ENCODE data around the gene XRCC5.
"Not testable (repeated sequence)": the region's sequence is repeated elsewhere in the genome, so short reads cannot be mapped to it uniquely, and the experiment has no call there.

The XRCC5 gene

DNA sequence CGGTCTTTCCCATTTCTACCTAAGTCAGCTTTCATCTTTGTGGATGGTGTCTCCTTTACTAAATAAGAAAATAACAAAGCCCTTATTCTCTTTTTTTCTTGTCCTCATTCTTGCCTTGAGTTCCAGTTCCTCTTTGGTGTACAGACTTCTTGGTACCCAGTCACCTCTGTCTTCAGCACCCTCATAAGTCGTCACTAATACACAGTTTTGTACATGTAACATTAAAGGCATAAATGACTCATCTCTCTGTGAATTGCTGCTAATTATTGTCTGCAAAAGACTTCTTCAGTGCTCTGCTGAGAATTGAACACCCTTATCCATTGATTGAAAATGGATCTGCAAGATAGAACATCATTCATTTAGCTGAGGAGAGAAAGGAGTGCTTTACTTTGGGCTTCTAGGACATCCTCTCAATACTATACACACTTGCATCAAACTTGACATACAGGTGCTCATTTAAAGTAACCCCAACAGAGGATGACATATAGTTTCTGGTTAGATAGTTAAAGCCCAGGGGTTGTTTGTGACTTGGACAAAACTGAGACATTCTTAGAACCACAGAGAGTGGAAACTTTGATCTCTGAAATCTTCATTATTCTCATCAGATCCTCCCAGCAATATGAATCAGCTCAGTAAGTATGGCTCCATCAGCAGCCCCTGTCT, 97.0 kb downstream of the XRCC5 start:
- no peak for DNase-seq

GRCh38 chr2:216206821-216207220, 97.7 kb downstream of the XRCC5 start:
- no peak for DNase-seq

DNA sequence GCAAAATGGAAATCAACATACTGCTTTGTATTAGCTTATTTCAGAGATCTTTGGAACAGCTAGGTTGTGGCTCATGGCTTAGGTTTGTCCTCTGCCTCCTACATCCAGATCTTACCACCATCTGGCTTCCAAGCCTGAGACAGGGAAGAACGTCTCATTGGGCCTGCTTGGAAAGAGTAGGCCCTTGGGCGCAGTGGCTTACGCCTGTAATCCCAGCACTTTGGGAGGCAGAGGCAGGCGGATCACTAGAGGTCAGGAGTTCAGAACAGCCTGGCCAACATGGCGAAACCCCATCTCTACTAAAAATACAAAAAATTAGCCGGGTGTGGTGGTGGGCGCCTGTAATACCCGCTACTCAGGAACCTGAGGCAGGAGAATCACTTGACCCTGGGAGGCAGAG, 99.5 kb downstream of the XRCC5 start:
- not testable (repeated sequence) for DNase-seq

DNA sequence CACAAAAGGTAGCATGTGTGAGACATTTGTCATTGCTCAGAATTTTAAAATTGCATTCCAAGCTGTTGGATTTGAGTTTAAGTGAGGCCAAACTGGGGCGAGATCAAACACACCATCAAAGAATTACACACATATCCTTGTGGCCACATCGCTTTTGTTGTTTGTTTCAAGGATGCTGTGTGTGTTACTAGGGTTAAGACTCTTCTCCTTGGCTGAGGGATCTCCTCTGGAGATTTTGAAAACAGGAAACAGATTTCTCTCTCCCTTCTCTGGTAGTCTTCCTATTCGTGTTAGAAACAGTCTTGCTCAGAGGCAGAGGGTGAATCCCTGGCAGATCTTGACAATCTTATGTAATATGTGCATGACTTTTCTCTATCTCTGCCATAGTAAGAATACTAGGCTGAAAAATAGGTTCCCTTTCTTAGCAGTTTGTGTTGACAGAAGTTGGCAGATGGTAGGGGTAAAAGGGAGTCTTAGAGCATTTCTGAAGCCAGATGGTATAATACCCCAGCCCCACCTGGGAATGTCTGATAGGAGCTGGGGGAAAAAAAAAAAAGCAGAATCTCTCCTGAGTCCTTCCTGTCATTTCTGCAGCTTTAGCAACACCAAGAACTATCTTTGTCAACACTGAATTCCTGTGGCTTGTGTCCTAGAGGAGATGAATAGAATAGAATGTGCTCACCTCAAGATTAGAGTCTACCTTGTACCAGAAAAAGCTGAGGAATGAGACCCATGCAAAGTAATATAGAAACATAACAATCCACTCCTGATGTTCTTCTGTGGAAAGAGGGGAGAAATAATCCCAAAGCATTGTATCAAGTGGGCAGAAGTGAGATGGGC, 101.8 kb downstream of the XRCC5 start:
- no peak for DNase-seq

- DNase-seq: no peak
Observed at GRCh38 chr2:216211614-216212145, 102.5 kb downstream of the XRCC5 start.

DNA sequence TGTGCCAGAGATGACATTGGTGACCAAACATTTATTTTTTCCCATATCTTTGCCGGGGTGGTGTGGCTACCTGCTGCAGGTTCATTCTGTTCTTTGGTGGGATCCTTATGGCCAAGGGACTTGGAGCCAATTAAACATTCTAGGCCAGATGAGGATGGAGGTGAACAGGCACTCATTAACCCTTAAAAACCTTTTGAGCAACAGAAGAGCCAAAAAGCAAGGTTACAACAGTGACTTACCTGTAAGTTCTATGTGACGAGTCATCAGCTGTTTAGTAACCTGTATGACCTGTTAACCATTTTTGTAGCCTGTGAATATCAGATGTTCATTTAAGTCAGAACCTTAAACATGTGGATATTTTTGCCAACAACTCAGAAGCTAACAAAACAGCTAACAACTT, 105.6 kb downstream of the XRCC5 start:
- DNase-seq: no peak

- peak; percentile 18 for DNase-seq
Observed at GRCh38 chr2:216215658-216216390, 106.7 kb downstream of the XRCC5 start.

GRCh38 chr2:216216951-216217903, 108.1 kb downstream of the XRCC5 start:
- DNase-seq: peak; percentile 45

DNA sequence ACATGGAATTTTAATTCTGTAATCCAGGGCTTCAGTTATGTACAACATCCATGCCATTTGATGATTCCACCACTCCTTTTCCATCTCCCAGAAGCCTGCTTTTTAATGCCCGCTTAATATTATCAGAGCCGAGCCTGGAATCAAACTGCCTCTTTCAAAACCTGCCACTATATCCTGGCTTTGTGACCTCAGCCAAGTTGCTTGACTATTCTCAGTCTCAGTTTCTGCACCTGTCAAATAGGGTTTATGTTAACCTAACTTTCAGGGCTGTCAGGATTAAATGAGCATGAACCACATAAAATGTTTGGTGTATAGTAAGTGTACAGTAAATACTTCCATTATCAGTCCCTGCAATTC, 108.7 kb downstream of the XRCC5 start:
- DNase-seq: no peak

DNA sequence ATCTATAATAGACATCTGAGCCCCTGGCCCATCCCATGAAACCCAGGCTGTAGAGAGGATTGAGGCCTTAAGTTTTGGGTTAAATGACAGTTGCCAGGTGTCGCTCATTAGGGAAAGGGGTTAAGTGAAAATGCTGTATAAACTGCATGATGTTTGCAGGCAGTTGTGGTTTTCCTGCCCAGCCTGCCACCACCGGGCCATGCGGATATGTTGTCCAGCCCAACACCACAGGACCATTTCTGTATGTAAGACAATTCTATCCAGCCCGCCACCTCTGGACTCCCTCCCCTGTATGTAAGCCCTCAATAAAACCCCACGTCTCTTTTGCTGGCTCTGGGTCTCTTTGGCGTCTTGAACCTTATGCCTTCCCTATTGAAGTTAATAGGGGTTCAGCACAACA, 110.7 kb downstream of the XRCC5 start:
- DNase-seq: no peak

- no peak for DNase-seq
Observed at GRCh38 chr2:216220976-216221375, 111.8 kb downstream of the XRCC5 start.

- no peak for DNase-seq
Observed at GRCh38 chr2:216221811-216222210, 112.7 kb downstream of the XRCC5 start.

DNA sequence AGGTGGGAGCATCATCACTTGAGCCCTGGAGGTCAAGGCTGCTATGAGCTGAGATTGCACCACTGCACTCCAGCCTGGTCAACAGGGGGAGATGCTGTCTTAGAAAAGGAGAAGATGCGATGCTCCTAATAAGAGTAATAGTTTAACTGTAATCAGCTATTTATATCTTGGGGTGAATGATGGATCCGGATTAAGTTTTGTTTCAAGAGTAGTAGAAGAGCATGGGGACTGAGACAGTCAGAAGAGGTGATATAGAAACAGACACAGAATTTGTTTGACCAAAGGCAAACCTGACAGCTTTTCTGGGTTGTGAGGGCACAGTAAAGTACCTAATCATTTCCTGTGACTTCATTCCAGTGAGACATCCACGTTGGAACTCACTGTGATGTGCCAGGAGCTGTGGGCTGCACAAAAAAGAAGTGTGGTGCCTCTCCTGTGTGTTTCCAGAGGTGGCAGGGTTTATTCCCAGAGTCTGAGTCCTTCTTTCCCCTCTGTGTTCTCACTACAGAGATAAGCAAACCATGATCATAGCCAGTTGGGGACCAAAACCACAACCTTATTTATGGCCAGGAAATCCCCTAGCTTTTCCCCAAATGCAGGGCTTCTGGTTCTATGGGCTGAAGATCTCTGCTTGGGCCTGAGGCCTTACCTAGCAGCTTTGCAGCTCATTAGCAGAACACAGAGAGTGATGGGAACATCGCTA, 113.7 kb downstream of the XRCC5 start:
- no peak for DNase-seq

DNA sequence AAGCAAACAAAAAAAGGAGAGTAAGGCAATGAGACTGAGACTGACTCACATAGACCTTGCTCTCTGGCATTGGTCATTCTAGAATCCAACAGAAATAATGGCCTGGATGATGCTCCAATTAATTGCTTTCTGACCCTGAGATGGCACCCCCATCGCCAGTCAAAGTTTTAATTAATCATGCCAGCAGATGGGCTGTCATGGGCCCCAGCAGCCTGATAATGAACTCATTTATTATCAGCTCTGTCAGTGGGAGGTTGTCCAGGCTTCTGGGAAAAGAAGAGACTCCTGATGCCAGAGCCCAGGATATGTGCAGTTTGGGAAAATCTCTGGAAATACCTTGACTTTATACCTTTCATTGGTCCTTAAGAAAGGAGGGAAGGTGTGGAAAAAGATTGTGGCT, 115.2 kb downstream of the XRCC5 start:
- no peak for DNase-seq

- DNase-seq: no peak
Observed at GRCh38 chr2:216229277-216229914, 120.2 kb downstream of the XRCC5 start.

DNA sequence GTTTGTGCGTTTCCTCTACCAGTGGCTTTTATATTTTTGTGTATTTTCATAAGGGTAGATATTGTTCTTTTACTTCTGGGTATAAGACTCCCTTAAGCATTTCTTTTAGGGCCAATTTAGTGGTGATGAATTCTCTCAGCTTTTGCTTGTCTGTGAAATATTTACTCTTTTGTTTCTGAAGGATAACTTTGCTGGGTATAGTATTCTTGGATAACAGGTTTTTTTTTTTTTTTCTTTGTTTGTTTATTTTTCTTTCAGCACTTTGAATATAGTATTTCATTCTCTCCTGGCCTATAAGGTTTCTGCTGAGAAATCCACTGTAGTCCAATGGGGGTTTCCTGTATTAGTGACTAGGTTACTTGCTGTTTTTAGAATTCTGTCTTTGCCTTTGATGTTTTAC, 122.7 kb downstream of the XRCC5 start:
- DNase-seq: no peak

DNA sequence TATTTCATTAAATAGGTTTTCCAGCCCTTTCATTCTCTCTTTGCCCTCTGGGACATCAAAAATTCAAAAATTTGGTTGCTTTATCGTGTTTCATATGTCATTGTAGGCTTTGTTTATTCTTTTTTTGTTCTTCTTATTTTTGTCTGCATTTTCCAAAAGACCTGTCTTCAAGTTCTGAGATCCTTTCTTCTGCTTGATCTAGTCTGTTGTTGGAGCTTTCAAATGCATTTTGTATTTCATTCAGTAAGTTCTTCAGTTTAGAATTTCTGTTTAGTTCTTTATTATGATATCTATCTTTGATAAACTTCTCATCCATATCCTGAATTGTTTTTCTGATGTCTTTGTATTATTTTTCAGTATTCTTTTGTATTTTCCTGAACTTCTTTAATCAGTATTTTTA, 123.6 kb downstream of the XRCC5 start:
- DNase-seq: no peak

- DNase-seq: no peak
Observed at GRCh38 chr2:216233281-216233995, 124.3 kb downstream of the XRCC5 start.

DNA sequence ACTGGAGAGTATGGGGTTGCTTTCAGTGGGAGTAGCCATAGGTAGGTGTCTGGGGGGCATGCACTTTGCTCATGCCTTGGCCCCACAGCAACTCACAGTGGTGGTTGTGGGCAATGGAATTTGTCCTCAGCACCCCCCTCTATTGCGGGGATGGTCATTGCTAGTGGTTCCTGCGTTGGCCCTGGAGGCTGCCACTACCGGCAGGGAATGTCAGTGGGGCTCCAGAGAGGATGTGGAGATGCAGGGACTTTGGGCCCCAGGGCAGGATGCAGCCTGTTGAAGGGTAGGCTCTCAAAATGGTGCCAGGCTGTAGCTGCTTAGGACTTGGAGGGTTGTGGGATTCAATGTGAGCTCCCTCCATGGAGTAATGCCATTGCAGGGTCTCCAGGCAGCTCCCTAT, 125.0 kb downstream of the XRCC5 start:
- no peak for DNase-seq

DNA sequence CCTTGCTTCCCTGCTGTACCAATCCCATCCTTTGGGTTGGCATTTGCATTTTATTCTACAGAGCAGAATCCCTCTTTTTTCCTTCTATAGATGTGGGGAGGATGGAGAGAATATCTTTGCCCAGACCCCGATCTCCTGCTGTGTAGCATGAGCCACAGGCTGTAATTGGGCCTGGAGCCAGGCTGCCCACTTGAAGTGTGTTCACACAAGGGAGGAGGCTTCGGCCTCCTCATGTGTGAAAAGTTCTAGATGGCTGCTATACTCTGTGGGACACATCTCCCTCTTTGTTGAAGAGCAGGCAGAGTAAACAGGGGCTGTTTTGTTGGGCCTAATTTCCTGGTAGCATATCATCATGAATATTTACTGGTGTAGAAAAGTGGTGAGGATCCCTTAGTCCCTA, 126.3 kb downstream of the XRCC5 start:
- no peak for DNase-seq

- no peak for DNase-seq
Observed at GRCh38 chr2:216235896-216236295, 126.7 kb downstream of the XRCC5 start.

All from NCI-H510A treated with DMSO at 0.1 percent for 48 hours (cell line).